ENCODE data around the gene MAMSTR.
A peak's percentile ranks its signal among the peaks of the same experiment; 100 is the strongest.

GRCh38 chr19:48708471-48708870, 11.1 kb downstream of the MAMSTR start:
- no peak for TF ChIP-seq PBX2 (CRISPR knock-in tag; IDR thresholded peaks at IDR 0.05; ENCODE audit: low read depth)
- TF ChIP-seq PBX2 (tag; conservative IDR thresholded peaks at IDR 0.05; ENCODE audit: low read depth): no peak
- no peak for TF ChIP-seq USF2 (CRISPR knock-in tag; IDR thresholded peaks at IDR 0.05)
- no peak for TF ChIP-seq RBFOX2 (IDR thresholded peaks at IDR 0.05; ENCODE audit: low read depth, low read length)
- no peak for TF ChIP-seq FOXA1 (IDR thresholded peaks at IDR 0.05; ENCODE audit: borderline replicate concordance)
- TF ChIP-seq DNMT1 (IDR thresholded peaks at IDR 0.05): no peak
- no peak for TF ChIP-seq CTCF (IDR thresholded peaks at IDR 0.05 in 2 of 3, conservative IDR thresholded peaks at IDR 0.05 in 1 of 3; ENCODE audit: insufficient read depth in 2 of 3, low read depth in 1 of 3, low read length in 3 of 3)
- 0 out of 2 replicates have a peak, but pooled peaks have one; percentile 6 for TF ChIP-seq PKNOX1 (IDR thresholded peaks at IDR 0.05)
- no peak for TF ChIP-seq KAT7 (CRISPR knock-in tag; IDR thresholded peaks at IDR 0.05; ENCODE audit: borderline replicate concordance)
- TF ChIP-seq JUN (IDR thresholded peaks at IDR 0.05; ENCODE audit: borderline replicate concordance, low read depth, low read length): no peak
- TF ChIP-seq JUN (CRISPR knock-in tag; IDR thresholded peaks at IDR 0.05; ENCODE audit: borderline replicate concordance): no peak

Data from K562 (cell line).